ENCODE results near the gene CTSE. TPM values are rescaled to one million over a fixed set of nuclear protein-coding genes. Genes with fewer than 3 reads are reported as not detected.

CTSE gene
- total RNA-seq, 1 donor from 2014 or later = 0.10 TPM

DNA sequence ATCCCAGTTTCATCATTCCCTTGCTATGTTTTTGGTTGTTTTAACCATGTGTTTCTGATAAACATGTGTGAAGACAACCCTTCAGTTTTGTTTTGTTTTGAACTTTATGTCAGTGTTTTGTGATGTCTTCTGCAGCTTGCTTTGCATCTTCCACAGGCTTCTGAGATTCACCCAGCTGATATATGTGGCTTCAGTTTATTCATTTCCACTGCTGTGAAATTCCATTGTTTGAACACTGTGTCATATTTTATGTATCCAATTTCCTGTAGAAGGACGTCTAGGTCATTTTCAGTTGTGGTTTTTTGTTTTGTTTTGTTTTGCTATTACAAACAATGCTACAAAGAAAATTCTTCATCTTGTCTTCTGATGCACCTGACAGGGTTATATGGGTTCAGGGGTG, 53.2 kb downstream of the CTSE start:
- DNase-seq = no peak

DNA sequence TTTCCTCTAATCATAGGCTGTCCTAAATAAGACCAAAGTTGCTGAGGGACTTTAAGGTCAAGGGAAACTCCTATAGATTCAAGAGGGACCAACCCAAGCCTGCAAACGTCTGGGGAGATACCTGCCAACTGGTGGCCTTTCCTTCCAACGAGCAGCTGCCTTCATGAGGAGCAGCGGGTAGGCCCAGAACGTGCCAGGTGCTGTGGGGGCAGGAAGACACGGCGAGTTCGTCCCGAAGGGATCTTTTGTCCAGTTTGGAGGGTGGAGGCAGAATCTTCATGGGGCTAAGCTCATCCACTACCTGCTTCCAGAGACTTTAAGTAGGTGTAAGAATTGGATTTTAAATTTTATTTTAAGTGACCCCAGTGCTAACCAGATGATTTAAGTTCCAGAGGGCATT, 54.5 kb downstream of the CTSE start:
- no peak for DNase-seq

DNA sequence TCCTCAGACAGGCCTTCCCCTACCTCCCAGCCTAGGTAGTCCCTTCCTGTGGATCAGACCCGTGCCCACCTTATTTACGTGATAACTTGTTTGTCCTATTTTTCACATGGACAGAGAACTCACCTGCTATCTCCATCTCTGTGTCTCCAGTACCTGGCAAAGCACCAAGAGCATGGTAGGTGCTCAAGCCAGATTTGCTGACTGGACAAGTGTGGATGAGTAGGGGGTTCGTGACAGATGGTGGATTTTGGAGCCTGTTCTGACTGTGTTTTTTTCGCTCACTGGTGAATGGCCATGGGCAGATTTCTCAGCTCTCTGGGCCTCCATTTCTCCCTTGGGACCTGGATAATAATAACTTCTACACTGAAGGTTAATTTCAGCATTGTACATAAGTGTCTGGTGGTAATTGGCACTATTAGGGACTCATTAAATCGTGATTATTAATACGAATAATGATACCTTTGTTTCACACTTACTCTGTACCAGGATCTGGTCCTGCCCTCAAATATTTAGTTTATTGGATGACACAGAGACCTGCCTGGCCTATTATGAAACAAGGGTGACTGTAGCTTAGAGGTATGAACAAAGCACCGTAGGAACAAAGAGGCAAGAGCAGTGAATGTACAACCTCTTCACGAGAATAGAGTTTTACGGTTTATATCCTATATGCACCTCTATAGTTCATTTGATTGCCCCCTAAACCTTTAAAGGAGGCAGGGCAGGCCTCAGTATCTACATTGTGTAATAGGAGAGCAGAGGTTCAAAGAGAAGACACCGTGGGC, 56.0 kb downstream of the CTSE start:
- DNase-seq = no peak

DNA sequence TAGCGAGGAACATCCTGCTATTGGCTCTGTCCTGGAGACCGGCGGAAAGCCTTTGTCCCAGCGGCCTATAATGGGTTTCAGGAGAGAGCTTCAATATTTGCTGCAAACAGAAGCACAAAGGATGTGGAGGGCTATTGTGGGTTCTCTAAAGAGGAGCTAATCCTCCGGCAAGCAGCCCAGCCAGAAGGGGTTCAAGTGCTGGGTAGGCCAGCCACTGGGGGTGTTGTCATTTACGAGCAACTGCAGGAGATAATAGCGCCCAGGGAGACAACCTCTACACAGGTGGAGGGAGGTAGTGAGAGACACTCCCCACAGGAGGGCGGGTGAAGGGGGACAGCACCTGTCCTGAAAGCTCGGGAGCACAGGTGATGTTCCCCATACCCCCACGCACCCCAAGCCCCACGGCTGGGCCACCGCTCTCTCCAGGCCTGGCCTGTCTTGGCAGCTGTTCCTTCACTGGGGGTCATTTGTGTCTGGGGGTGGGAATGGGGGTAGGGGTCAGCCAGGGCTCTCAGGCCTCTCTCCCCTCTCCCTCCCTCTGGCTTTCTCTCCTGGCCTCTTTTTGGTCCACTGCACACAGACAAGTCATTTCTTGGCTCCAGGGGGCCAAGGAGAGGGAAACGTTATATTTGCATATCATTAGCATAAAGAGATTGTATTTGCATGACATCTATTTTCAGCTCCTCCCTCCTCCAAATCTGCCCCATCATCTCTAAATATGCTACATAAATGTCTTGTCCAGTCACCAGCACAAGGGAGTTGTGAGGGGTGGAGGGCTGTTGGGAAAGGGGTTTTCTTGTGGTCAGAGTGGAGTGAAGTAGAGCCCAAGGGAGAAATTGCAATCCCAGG, 58.4 kb downstream of the CTSE start:
- no peak for DNase-seq

DNA sequence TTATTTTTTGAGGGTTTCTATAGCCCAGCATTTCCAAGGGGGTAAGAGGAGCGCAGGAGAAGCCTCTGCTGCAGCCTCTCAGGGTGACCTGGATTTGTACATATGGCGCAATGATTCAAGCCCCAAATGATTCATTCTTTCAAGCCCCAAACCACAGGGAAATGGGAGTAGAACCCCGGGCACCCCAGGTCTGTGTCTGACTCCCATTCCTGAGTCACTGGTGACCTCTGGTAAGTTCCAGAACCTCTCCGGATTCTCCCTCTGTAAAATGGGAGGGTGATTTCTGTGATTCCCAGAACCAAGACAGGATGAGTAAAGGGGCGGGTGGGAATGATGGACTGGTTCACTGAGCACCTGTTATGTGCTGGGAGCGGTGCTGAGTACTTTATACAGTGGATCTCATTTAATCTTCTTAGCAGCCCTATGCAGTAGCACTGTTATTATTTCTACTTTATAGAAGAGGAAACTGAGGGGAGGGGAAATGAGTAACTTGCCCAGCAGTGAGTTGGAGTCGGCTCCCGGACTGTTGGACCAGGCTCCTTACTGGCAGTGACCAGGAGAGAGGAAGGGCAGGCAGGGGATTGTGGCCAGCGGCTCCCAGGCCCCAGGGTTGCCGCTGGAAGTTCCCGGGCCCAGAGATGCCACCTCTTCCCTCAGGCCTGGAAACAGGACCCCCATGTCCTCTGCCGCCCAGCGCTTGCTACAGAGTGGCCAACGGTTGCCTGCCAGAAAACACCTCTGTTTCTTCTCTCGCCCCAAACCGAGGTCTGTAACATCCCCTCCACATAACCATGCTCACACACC, 60.1 kb downstream of the CTSE start:
- no peak for DNase-seq

DNA sequence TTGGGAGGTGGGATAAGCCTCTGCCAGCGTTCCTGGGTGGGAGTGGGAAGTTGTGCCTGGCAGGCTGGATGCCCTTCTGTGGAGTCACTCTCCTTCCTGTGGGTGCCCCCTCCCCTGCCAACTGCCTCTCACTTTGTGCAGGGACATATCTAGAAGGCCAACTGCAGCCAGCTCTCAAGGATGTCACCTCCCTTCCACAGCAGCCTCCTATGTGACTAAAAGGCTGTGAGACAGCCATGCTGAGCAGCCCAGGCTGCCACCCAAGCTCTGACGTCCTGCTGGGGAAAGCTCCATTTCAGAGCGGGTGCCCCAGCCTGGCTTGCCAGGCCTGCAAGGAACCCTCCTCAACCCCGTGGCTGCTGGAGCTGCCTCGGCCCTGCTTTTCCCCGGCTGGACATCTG, 60.9 kb downstream of the CTSE start:
- DNase-seq = no peak

DNA sequence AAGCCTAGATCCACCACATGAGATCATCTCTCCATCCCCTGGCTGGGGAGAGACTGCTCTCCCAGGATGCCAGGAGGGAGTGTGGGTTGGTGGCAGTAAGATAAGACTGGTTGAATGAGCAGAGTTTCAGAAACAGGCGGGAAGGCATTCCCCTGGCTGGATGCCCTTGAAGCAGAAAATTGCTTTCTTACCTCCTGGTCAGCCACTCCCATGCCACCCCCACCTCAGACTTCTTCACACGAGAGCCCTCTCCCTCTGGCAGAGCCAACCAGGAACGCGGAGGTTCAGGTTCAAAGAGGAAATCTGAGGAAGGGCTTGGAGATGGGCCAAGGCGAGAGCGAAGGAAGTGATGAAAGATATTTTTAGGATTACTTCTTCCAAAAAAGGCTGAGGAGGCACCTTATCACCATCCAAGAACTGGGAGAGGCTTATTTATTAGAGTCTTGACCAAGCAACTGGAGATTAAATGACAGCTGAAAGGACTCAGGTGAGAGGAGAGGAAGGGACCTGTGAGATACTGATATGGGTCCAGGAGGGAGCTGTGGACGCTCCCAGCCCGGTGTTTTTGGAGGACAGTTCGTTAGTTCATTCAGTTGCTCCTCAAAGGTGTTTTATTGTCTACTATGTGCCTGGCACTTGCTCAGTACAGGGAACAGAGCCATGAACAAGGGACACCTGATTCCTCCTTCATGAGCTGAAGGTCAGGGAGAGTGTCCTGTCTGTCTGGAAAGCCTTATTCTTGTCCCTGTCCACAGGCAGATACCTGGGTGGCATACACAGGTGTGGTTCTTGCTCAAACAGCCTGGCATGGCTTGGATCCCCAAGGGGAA, 61.5 kb downstream of the CTSE start:
- no peak for DNase-seq

DNA sequence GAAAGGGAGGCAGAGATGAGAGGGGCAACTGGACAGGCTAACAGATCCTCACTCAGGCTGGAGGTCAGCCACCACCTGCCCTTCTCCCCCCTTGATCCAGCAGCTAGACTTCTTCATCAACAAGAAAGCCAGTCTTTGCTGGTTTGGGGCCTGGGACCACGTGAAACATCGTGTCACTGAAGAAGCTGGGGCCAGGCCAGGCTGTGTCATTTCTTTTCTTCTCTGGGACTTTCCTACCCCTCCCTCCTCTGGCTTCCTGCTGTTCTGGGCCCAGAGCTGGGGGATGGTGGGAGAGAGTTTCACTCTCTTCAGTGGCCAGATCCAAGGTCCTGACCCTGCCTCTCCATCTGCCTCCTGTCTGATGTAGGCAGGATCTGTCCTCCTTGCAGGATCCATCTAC, 62.3 kb downstream of the CTSE start:
- DNase-seq = no peak

DNA sequence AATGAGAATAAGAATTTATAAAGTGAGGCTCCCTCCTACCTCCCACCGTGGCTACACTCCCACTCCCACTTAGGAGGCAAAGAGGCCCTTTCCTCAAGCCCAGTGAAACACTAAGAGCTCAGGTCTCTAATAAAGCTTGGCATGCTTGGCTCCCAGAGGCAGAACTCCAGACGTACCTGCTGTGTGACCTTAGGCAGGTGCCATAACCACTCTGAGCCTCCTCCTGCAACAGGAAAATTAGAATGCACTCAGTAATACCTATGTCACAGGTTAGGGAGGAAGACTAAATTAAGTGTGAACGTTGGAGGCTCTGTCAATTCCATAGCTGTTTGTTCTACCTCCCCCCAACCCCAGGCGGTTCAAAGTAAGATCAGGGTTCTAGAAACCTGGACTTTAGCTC, 63.9 kb downstream of the CTSE start:
- no peak for DNase-seq

Other genes starting within 250 kb of the CTSE start
- 5.9 TPM for gene RAB29, start 248.4 kb downstream of the CTSE start, total RNA-seq
- 43.6 TPM for gene SLC41A1, start 210.7 kb downstream of the CTSE start, total RNA-seq
- not detected for gene PM20D1, start 173.8 kb downstream of the CTSE start, total RNA-seq
- gene SLC26A9, start 80.4 kb downstream of the CTSE start, total RNA-seq = 0.10 TPM
- gene RAB7B, start 20.5 kb downstream of the CTSE start, total RNA-seq = 10.7 TPM
- 3.8 TPM for gene RHEX, start 29.3 kb upstream of the CTSE start, total RNA-seq
- gene AVPR1B, start 93.5 kb upstream of the CTSE start, total RNA-seq = not detected
- gene FAM72A, start 178.9 kb upstream of the CTSE start, total RNA-seq = 1.1 TPM
- gene SRGAP2, start 179.6 kb upstream of the CTSE start, total RNA-seq = 75.5 TPM

All from tongue (tissue), 2 donors.